Esophagus squamous epithelium (tissue), 5 donors: Measurements from ENCODE around the gene AGMO. TPM values are rescaled to one million over a fixed set of nuclear protein-coding genes. Genes with fewer than 3 reads are reported as not detected.

Experiments used
- DNase-seq: peaks from one replicate; lab custom pipeline; 2025; lab: John Stamatoyannopoulos, UW
- H3K27ac ChIP-seq, 4 donors: fragments of 200-600 bp; sonication (generic); one replicate each; pipeline ENCODE4 v1.5.1; 2016 to 2019; ENCODE audit warnings: mild to moderate bottlenecking in 1 of 4
- H3K27me3 ChIP-seq, 4 donors: fragments of 200-600 bp; sonication (generic); 1 replicate in 3 of 4; 2 replicates in 1 of 4; pipeline versions ENCODE4 v1.5.1 to v1.6.0; 2017 to 2021; ENCODE audit warnings: antibody characterized with exemption in 1 of 4
- H3K36me3 ChIP-seq, 3 donors: fragments of 200-600 bp; sonication (generic); one replicate each; pipeline ENCODE4 v1.5.1; 2016 to 2019
- H3K4me1 ChIP-seq, 3 donors: fragments of 200-600 bp; sonication (generic); one replicate each; pipeline ENCODE4 v1.5.1; 2017 to 2019
- H3K4me3 ChIP-seq, 4 donors: fragments of 200-600 bp; sonication (generic); 1 replicate in 3 of 4; 2 replicates in 1 of 4; pipeline ENCODE4 v1.5.1; 2016 to 2019; ENCODE audit warnings: mild to moderate bottlenecking in 2 of 4, moderate library complexity in 1 of 4
- H3K9me3 ChIP-seq, 3 donors: fragments of 200-600 bp; sonication (generic); one replicate each; pipeline ENCODE4 v1.5.1; 2016 to 2019
- POLR2A ChIP-seq, 4 donors: fragments of 450-650 bp; IDR thresholded peaks; one replicate each; pipeline ENCODE4 v1.6.1; 2017; ENCODE audit warnings: antibody characterized with exemption in 4 of 4, mild to moderate bottlenecking in 4 of 4, moderate library complexity in 3 of 4
- WGBS, 2 donors: methylation state at CpG; one replicate each; pipeline ENCODE4 v1.1.5; 2018; 5-methylcytosine and 5-hydroxymethylcytosine counted together
- intact Hi-C: fragments of 100-400 bp; cut with DNase I; formaldehyde crosslinking; loops from one replicate; pipeline ENCODE4 v1.15.0; 2022
- total RNA-seq, 4 donors: library from RNA; depleted of rRNA; stranded (reverse); fragments of >200 nt; gene quantifications; one replicate each; pipeline ENCODE4 v1.1.0, GENCODE V29; 2016
- TF ChIP-seq, protein P1 (sequence below), 6 experiments: fragments of 450-650 bp in 4 of 6; fragments of 200-600 bp in 2 of 6; sonication (generic) in 2 of 6; IDR thresholded peaks; one replicate each; pipeline ENCODE4 v1.5.1; 2016 to 2019; ENCODE audit warnings: antibody characterized with exemption in 6 of 6, mild to moderate bottlenecking in 4 of 6, moderate library complexity in 4 of 6
- donor health status: DM: yes; HTN: yes; CAD: no.

Gene AGMO
- total RNA-seq, 4 donors from 2014 or later, result 0.38 to 0.53 TPM; not detected in 2

DNA sequence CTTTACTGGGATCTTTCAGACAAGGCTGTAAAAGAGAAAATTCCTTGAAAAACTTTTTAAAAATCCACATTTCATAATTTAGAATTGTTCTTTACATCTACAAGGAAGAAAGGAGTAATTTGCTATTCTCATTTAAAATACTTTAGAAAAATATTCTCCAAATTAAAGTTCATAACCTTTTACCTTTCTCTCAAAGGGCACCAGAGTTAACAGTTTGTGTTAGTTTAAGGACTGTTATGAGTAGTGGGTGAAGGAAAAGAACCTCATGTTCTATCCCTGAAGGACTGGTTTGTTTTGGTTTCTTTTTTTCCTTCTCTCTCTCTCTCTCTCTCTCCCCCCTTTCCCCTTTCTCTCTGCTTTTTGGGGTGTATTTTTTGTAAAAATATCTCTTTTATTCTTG, 4.1 kb downstream of the AGMO start:
- Histone ChIP-seq H3K9me3 (no peaks in the 10 kb centered on the region), H3K27me3 (no peaks in the 10 kb centered on the region), H3K4me1 (peaks cover 0 to 4% (median 0%) of the 10 kb centered on the region in 3 donors), H3K27ac (no peak overlapping the region), H3K4me3 (no peak overlapping the region), H3K36me3 (no peaks in the 10 kb centered on the region)
- TF ChIP-seq, protein P1, sequence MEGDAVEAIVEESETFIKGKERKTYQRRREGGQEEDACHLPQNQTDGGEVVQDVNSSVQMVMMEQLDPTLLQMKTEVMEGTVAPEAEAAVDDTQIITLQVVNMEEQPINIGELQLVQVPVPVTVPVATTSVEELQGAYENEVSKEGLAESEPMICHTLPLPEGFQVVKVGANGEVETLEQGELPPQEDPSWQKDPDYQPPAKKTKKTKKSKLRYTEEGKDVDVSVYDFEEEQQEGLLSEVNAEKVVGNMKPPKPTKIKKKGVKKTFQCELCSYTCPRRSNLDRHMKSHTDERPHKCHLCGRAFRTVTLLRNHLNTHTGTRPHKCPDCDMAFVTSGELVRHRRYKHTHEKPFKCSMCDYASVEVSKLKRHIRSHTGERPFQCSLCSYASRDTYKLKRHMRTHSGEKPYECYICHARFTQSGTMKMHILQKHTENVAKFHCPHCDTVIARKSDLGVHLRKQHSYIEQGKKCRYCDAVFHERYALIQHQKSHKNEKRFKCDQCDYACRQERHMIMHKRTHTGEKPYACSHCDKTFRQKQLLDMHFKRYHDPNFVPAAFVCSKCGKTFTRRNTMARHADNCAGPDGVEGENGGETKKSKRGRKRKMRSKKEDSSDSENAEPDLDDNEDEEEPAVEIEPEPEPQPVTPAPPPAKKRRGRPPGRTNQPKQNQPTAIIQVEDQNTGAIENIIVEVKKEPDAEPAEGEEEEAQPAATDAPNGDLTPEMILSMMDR (IDR thresholded peaks at IDR 0.05), result no peak
- TF ChIP-seq POLR2A (IDR thresholded peaks at IDR 0.05), result no peak
- intact Hi-C loops, result no loop called here
- no peak for DNase-seq

DNA sequence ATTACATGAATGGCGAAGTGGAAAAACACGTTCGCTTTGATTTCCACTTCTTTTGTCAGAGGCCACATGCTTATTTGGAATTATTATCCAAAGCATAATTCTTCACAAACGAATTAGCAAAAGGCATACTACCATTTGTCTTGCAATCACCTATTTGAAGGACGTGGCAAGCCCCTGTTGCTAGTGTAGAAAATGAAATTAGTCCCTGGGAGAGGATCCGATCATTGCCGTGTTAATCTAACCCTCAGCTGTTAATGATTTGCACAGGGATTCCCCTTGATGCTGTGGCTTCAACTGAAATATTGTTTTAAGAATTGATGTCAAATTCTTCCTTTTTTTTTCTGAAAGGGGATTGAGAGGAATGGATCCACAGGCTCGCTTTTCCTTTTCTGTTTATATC, 4.6 kb downstream of the AGMO start:
- Histone ChIP-seq H3K36me3 (no peaks in the 10 kb centered on the region), H3K4me3 (no peak overlapping the region), H3K27ac (no peak overlapping the region), H3K27me3 (no peaks in the 10 kb centered on the region), H3K9me3 (no peaks in the 10 kb centered on the region), H3K4me1 (peaks cover 0 to 4% (median 0%) of the 10 kb centered on the region in 3 donors)
- intact Hi-C loops, result no loop called here
- 74 to 75% methylated on average over 8 of the region's 8 CpGs for WGBS, 2 donors
- TF ChIP-seq, protein P1 (IDR thresholded peaks at IDR 0.05), result no peak
- TF ChIP-seq POLR2A (IDR thresholded peaks at IDR 0.05), result no peak
- no peak for DNase-seq

DNA sequence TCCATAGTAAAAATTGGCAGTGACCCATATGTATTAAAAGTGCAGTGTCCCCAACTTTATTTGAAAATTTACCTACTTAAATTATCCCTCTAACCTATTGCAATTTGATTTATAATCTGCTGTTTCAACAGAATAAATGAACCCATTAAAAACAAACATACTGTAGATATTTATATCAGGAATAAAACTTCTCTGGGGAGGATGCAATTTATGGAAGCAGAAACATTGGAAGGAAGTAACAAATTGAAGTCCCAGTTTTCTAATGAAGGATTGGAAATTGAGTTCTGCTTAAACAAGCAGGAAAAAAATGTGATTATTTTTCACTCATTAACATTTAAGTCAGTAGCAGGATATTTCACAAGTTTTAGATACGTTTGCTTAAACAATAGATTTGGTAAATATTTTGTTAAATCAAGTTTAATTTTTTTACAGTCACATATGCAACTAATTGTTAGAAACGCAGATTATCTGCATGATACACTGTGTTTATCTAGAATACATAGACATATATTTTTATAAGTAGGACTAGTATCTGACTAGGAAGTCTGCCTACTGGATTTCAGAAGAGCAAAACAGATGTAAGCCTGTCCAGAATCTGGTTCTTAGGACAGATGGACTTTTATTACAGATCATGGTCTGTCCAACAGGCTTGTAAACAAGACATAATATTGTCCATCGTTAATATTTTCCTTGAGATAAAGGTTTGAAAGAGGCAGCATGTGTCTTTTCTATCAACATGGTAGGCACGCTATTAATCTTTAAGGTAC, 5.3 kb downstream of the AGMO start:
- H3K9me3 ChIP-seq, result no peaks in the 10 kb centered on the region
- intact Hi-C loops, result no loop called here
- no peak overlapping the region for H3K4me3 ChIP-seq
- 65 to 71% methylated on average over 4 of the region's 4 CpGs for WGBS, 2 donors
- no peaks in the 10 kb centered on the region for H3K27me3 ChIP-seq
- no peak for TF ChIP-seq POLR2A (IDR thresholded peaks at IDR 0.05)
- TF ChIP-seq, protein P1 (IDR thresholded peaks at IDR 0.05), result no peak
- H3K36me3 ChIP-seq, result no peaks in the 10 kb centered on the region
- no peak for DNase-seq
- peaks cover 0 to 4% (median 0%) of the 10 kb centered on the region in 3 donors for H3K4me1 ChIP-seq
- H3K27ac ChIP-seq, result no peak overlapping the region

DNA sequence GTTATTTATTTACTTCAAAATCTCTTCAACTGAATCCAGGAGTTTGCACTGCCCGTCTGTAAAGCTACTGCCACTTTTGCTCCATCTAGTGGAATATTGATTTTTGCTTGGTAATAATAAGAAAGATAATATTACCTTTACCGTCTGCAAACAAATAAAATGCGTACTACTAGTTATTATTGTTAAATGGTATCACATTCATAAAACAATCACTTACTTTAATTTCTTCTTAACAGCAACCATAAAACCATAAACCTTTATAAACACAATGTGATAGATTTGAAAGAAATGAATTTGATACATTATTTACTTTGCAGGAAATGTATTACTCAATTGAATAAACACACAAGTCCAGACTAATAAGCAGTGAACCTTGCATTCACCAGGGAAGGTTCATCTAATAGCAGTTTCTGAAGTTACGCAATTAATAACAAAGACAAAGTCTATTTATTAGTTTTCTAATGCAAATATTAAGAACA, 6.4 kb downstream of the AGMO start:
- no peak overlapping the region for H3K4me3 ChIP-seq
- H3K36me3 ChIP-seq, result no peaks in the 10 kb centered on the region
- whole genome bisulfite sequencing, 2 donors, result 36 to 47% methylated on average over 4 of the region's 4 CpGs
- no peaks in the 10 kb centered on the region for H3K27me3 ChIP-seq
- TF ChIP-seq, protein P1 (IDR thresholded peaks at IDR 0.05), result no peak
- TF ChIP-seq POLR2A (IDR thresholded peaks at IDR 0.05), result no peak
- H3K4me1 ChIP-seq, result peaks cover 0 to 4% (median 0%) of the 10 kb centered on the region in 3 donors
- DNase-seq, result no peak
- no peak overlapping the region for H3K27ac ChIP-seq
- H3K9me3 ChIP-seq, result no peaks in the 10 kb centered on the region
- intact Hi-C loops, result no loop called here

DNA sequence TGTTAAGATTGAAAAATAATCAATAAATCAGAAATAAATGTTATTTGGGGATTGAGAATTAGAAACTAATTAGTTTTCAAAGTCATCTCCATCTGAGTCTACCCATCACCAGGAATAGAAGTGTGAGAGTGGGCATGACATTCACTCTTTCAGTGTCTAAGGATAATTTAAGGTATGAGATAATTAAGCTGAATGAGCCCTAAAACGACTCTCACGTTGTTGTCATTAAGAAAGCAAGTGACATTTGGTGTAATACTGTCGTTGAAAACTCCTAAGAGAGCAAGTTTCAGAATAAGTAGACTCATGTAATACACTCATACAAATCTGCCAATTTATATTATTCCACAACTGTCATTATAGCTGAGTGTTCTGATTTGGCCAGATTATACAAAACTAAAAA, 7.1 kb downstream of the AGMO start:
- TF ChIP-seq POLR2A (IDR thresholded peaks at IDR 0.05), result no peak
- TF ChIP-seq, protein P1 (IDR thresholded peaks at IDR 0.05), result no peak
- DNase-seq, result no peak
- H3K4me1 ChIP-seq, result peaks cover 0 to 4% (median 0%) of the 10 kb centered on the region in 3 donors
- WGBS, 2 donors, result 65% methylated on average over 3 of the region's 3 CpGs
- no peak overlapping the region for H3K4me3 ChIP-seq
- no peaks in the 10 kb centered on the region for H3K9me3 ChIP-seq
- no peak overlapping the region for H3K27ac ChIP-seq
- H3K36me3 ChIP-seq, result no peaks in the 10 kb centered on the region
- intact Hi-C loops, result no loop called here
- H3K27me3 ChIP-seq, result no peaks in the 10 kb centered on the region
